PC-3 (cell line): ENCODE results near the gene STAC3. TPM values are rescaled to one million over a fixed set of nuclear protein-coding genes. Genes with fewer than 3 reads are reported as not detected.

Experiments used
- ATAC-seq: fragments of 200-7000 bp; cut with Tn5 transposase; 2 replicates; pipeline ENCODE4 v1.9.1; 2020; ENCODE audit warnings: mild to moderate bottlenecking, moderate library complexity
- BruUV-seq: library from RNA; stranded (reverse); fragments of 400-500 nt; replicated peaks from 2 replicates; lab custom pipeline; 2021; lab: Mats Ljungman, UMichigan
- CTCF ChIA-PET: fragments of 300-600 bp; sonication (Branson Sonifier 250); formaldehyde crosslinking; loops from one replicate; lab custom pipeline; 2022; ENCODE audit warnings: antibody characterized with exemption; lab: Charles Lee
- POLR2A ChIA-PET: fragments of 300-600 bp; sonication (Branson Sonifier 250); formaldehyde crosslinking; loops from one replicate; lab custom pipeline; 2022; ENCODE audit warnings: antibody characterized with exemption; ENCODE audit not compliant: unreplicated experiment; lab: Charles Lee
- DNase-seq: peaks from one replicate; pipeline ENCODE4 v3.0.0-alpha.2; 2015
- H2AFZ ChIP-seq: fragments of 300-600 bp; sonication (generic); 2 replicates; pipeline ENCODE4 v1.6.0; 2016; ENCODE audit warnings: antibody characterized with exemption, low read length
- H3F3A ChIP-seq: fragments of 300-600 bp; sonication (generic); one replicate; pipeline ENCODE4 v1.6.0; 2017; ENCODE audit warnings: antibody characterized with exemption, low read length, control low read depth, mild to moderate bottlenecking; ENCODE audit not compliant: unreplicated experiment
- H3K27ac ChIP-seq: fragments of 300-600 bp; sonication (generic); 2 replicates; pipeline ENCODE4 v1.5.1; 2016; ENCODE audit warnings: mild to moderate bottlenecking, low read length
- H3K27me3 ChIP-seq: fragments of 300-600 bp; sonication (generic); 2 replicates; pipeline ENCODE4 v1.6.1; 2016; ENCODE audit warnings: low read length, mixed read lengths
- H3K36me3 ChIP-seq: fragments of 300-600 bp; sonication (generic); 2 replicates; pipeline ENCODE4 v1.6.1; 2016; ENCODE audit warnings: low read depth, mixed run types, low read length, mixed read lengths
- H3K4me1 ChIP-seq: fragments of 300-600 bp; sonication (generic); 2 replicates; pipeline ENCODE4 v1.5.1; 2016; ENCODE audit warnings: low read length; ENCODE audit not compliant: insufficient read depth
- H3K4me2 ChIP-seq: fragments of 300-600 bp; sonication (generic); 2 replicates; pipeline ENCODE4 v1.6.0; 2016; ENCODE audit warnings: low read length
- H3K4me3 ChIP-seq: fragments of 300-600 bp; sonication (generic); 2 replicates; pipeline ENCODE4 v1.5.1; 2016; ENCODE audit warnings: mild to moderate bottlenecking, low read length, mixed read lengths
- H3K79me2 ChIP-seq: fragments of 300-600 bp; sonication (generic); 2 replicates; pipeline ENCODE4 v1.6.1; 2017; ENCODE audit warnings: low read length, mixed read lengths
- H3K9ac ChIP-seq: fragments of 300-600 bp; sonication (generic); 2 replicates; pipeline ENCODE4 v1.6.0; 2016; ENCODE audit warnings: mild to moderate bottlenecking, low read length
- H3K9me2 ChIP-seq: fragments of 300-600 bp; sonication (generic); replicated peaks from 2 replicates; pipeline ENCODE4 v1.6.1; 2016; ENCODE audit warnings: mixed run types, low read length, mixed read lengths
- H3K9me3 ChIP-seq: fragments of 300-600 bp; sonication (generic); 2 replicates; pipeline ENCODE4 v1.6.1; 2016; ENCODE audit warnings: low read length, mixed read lengths
- H4K20me1 ChIP-seq: fragments of 300-600 bp; sonication (generic); 2 replicates; pipeline ENCODE4 v1.6.1; 2016; ENCODE audit warnings: low read length, mixed read lengths
- CTCF ChIP-seq: fragments of 300-600 bp; sonication (generic); conservative IDR thresholded peaks from 2 replicates; pipeline ENCODE4 v1.5.1; 2017; ENCODE audit warnings: antibody characterized with exemption, low read depth, mild to moderate bottlenecking, low read length
- EZH2 ChIP-seq: fragments of 300-600 bp; sonication (generic); IDR thresholded peaks from one replicate; pipeline ENCODE4 v1.6.1; 2017; ENCODE audit warnings: antibody characterized with exemption, mild to moderate bottlenecking, low read length; ENCODE audit not compliant: unreplicated experiment
- EZH2phosphoT487 ChIP-seq: fragments of 300-600 bp; sonication (generic); IDR thresholded peaks from 2 replicates; pipeline ENCODE4 v1.6.1; 2018; ENCODE audit warnings: mild to moderate bottlenecking, antibody characterized with exemption, low read length, borderline replicate concordance
- intact Hi-C: fragments of 100-400 bp; cut with micrococcal nuclease; formaldehyde crosslinking; loops from 2 replicates; pipeline ENCODE4 v1.9.0; 2023
- total RNA-seq: library from RNA; depleted of rRNA; stranded (reverse); fragments of >200 nt; gene quantifications from 2 replicates; pipeline ENCODE4 v1.2.3, GENCODE V29; 2014

Gene STAC3
- total RNA-seq, 1 experiment from 2014 or later = 1.8 TPM

- no TSS peak for BruUV-seq
- Histone ChIP-seq H3K9me3 (no peaks in the 10 kb centered on the region), H3K4me1 (peaks cover 39% of the 10 kb centered on the region), H4K20me1 (no peaks in the 10 kb centered on the region), H2AFZ (peak within 1 kb of the TSS; percentile 75), H3K27ac (no peak within 1 kb of the TSS), H3K9me2 (no peaks in the 10 kb centered on the region), H3K4me3 (peak within 1 kb of the TSS; percentile 68), H3K79me2 (no peaks in the 10 kb centered on the region), H3K4me2 (peak within 1 kb of the TSS; percentile 87), H3K36me3 (no peaks in the 10 kb centered on the region), H3K27me3 (peaks cover 19% of the 10 kb centered on the region), H3K9ac (no peak within 1 kb of the TSS), H3F3A (no peaks in the 10 kb centered on the region)
- DNase-seq (peak; percentile 40), ATAC-seq (peak; percentile 7)
- TF ChIP-seq EZH2phosphoT487 = no peak
- peak; percentile 74 for TF ChIP-seq EZH2
- ChIA-PET CTCF (interaction anchor here (0.6 kb wide), 1 partner anchor 74 kb away, joined by 5 read pairs; no protein-coding TSS in a partner anchor), POLR2A (no interaction called here)
- intact Hi-C loops = no loop called here
Measured at GRCh38 chr12:57216014-57216911, 34.7 kb downstream of the STAC3 start, which contains the start of gene NXPH4. Gene NXPH4, plus strand, starts transcription at chr12:57216794. Its CDS starts 176 bp downstream, at chr12:57216970.

GRCh38 chr12:57215668-57216013, 35.3 kb downstream of the STAC3 start:
- Histone ChIP-seq H3K4me3 (no peak overlapping the region), H3K27ac (no peak overlapping the region), H2AFZ (no peak overlapping the region), H3K27me3 (peaks cover 19% of the 10 kb centered on the region), H3K9me2 (no peaks in the 10 kb centered on the region), H3K9me3 (no peaks in the 10 kb centered on the region), H3K4me2 (peak overlapping the region; percentile 87; the same call in 1 of the 2 replicates), H3K4me1 (peaks cover 39% of the 10 kb centered on the region), H3K9ac (no peak overlapping the region), H3K36me3 (no peaks in the 10 kb centered on the region), H4K20me1 (no peaks in the 10 kb centered on the region), H3F3A (no peaks in the 10 kb centered on the region), H3K79me2 (no peaks in the 10 kb centered on the region)
- intact Hi-C loops = no loop called here
- no TSS peak for BruUV-seq
- ATAC-seq (peak; percentile 10; the same call in 1 of the 2 replicates), DNase-seq (peak; percentile 34)
- CTCF ChIA-PET = no interaction called here
- POLR2A ChIA-PET = no interaction called here
- TF ChIP-seq EZH2phosphoT487 (no peak), EZH2 (no peak), CTCF (no peak)

- TF ChIP-seq EZH2phosphoT487 (no peak), CTCF (no peak), EZH2 (no peak)
Measured at GRCh38 chr12:57215065-57215464, 35.9 kb downstream of the STAC3 start.

More at GRCh38 chr12:57215065-57215464, 35.9 kb downstream of the STAC3 start:
- no peak overlapping the region for H2AFZ ChIP-seq
- ChIA-PET POLR2A (no interaction called here), CTCF (interaction anchor here (2.5 kb wide), 1 partner anchor 28 kb away, joined by 24 read pairs; no protein-coding TSS in a partner anchor)
- H3K9ac ChIP-seq = no peak overlapping the region
- peaks cover 19% of the 10 kb centered on the region for H3K27me3 ChIP-seq
- no peak for ATAC-seq
- no peak overlapping the region for H3K4me3 ChIP-seq
- no peak overlapping the region for H3K4me2 ChIP-seq
- DNase-seq = no peak
- H3K4me1 ChIP-seq = peaks cover 39% of the 10 kb centered on the region
- H3F3A ChIP-seq = no peaks in the 10 kb centered on the region
- H3K27ac ChIP-seq = no peak overlapping the region
- no peaks in the 10 kb centered on the region for H3K9me3 ChIP-seq
- H4K20me1 ChIP-seq = no peaks in the 10 kb centered on the region
- intact Hi-C loops = no loop called here
- H3K9me2 ChIP-seq = no peaks in the 10 kb centered on the region
- no TSS peak for BruUV-seq
- H3K36me3 ChIP-seq = no peaks in the 10 kb centered on the region
- H3K79me2 ChIP-seq = no peaks in the 10 kb centered on the region
